Hepatic stellate cell (primary cell): Measurements from ENCODE around the gene FUCA1.
"Not testable (repeated sequence)": the region's sequence is repeated elsewhere in the genome, so short reads cannot be mapped to it uniquely, and the experiment has no call there.

Experiments
- DNase-seq: peaks from one replicate; pipeline ENCODE4 v3.0.0; 2011; ENCODE audit warnings: low spot score

FUCA1 gene

DNA sequence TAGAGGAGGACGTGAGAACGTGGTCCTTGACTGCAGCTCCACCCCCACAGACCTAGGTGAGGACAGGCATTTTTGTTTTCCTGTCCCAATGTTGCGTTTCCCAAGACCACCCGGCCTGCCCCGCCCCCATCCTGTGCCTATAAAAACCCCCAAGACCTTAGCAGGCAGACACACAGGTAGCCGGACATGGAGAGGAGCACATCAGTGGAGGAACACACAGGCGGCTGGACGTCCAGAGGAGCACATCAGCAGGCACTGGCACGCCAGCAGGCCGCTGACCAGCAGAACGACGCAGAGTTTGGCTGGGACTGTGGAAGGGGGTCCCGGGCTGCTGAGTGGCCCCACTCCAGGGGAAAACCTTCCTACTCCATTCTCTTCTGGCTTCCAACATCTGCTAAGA is 30.2 kb downstream of the FUCA1 start:
- DNase-seq: no peak

DNA sequence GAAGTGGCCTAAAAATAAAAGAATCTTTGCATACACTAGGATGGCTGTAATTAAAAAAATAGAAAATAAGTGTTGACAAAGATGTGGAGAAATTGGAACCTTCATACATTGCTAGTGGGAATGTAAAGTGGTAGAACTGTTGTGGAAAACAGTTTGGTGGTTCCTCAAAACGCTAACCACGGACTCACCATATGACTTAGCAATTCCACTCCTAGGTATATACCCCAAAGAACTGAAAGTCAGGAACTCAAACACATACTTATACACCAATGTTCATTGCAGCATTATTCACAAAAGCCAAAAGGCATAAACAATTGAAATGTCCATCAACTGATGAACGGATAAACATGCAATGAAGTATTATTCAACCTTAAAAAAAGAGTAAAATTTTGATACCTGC is 32.1 kb downstream of the FUCA1 start:
- DNase-seq: no peak

DNA sequence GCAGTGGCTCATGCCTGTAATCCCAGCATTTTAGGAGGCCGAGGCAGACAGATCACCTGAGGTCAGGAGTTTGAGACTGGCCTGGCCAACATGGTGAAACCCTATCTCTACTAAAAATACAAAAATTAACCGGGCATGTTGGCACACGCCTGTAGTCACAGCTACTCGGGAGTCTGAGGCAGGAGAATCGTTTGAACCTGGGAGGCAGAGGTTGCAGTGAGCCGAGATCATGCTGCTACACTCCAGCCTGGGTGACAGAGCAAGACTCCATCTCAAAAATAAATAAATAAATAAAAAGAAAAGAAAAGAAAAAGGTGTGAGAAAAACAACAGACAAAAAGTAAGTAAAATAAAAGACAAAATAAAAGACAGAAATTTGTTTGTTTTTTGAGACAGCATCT is 33.9 kb downstream of the FUCA1 start:
- not testable (repeated sequence) for DNase-seq

DNA sequence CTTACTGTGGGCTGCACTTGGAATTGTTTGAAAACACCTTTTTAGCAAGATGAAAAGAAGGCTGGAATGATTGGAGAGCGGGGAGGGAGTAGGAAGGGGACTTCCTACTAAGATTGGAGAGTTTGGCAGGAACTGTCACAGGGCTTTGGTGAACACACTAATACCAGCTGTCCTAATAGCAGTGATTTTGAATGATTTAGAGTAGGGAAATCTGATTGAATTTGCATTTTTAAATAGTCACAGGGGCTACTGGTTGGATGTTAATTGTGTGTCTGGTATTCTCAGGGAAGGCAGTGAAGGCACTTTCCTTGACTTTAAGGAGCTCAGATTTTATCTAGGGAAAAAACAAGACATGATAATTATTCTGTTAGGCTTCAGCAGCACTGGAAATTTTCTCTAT is 40.4 kb downstream of the FUCA1 start:
- no peak for DNase-seq

DNA sequence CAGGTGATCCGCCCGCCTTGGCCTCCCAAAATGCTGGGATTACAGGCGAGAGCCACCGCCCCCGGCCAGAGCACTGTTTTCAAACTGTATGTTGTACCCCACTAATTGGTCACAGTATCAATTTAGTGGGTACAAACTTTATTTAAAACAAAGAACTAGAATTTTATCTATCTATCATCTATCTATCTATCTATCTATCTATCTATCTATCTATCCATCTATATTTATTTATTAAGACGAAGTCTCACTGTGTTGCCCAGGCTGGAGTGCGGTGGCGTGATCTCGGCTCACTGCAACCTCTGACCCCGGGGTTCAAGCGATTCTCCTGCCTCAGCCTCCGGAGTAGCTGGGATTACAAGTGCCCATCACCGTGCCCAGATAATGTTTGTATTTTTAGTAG is 41.5 kb downstream of the FUCA1 start:
- not testable (repeated sequence) for DNase-seq

DNA sequence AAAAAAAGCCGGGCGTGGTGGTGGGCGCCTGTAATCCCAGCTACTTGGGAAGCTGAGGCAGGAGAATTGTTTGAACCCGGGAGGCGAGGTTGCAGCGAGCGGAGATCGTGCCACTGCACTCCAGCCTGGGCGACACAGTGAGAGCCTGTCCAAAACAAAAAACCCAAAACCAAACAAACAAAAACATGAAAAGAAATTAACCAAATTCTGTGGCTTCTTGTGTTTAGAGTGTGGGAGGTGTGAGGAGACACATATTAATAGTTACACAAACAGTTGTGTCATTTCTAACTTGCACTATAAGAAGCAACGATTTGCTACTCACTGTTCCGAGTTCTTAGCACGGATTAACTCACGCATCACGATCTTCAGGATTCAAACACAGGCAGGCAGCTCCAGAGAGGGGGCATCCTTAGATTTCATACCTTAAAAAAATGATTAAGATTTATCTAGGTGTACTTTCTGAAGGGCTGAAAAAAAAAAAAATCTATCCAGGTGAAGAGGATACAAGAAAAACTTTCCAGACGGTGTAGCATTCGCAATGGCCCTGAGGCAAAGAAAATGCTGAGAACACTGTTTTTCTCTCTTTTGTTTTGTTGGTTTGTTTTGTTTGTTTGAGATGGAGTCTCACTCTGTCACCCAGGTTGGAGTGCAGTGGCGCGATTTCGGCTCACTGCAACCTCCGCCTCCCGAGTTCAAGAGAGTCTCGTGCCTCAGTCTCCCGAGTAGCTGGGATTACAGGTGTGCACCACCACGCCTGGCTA is 42.1 kb downstream of the FUCA1 start:
- no peak for DNase-seq

DNA sequence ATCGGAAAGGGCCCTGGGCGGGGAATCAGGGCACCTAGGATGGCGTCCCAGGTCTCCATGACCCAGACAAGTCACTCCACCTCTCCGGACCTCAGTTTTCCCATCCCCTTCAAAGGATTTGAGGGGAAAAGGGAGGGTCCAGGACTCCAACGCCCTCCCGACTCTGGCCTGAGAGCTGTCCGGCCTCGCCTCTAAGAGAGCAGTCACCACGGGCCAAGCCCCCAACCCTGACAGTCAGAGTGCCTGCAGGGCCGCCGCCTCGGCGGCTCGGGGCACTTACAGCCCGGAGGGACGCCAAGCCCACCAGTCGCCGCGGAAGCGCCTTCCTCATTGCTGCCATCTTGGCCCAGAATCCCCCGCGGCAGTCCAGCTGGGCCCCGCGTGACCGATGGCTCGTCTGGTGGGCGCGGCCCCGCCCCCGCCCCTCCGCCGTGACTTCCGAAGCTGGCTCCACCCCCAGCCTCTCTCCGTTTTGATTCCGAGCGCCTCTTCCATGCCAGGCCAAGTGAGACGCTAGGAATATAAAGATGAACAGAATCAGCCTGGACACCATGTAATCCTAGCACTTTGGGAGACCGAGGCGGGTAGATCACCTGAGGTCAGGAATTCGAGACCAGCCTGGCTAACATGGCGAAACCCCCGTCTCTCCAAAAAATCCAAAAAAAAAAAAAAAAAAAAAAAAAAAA is 42.9 kb downstream of the FUCA1 start, which contains the start of gene HMGCL:
Gene HMGCL (minus strand): TSS at position 354 of the 686 bp plus-strand sequence. CDS start 14 bp downstream, at position 340.
- peak; percentile 94 for DNase-seq

DNA sequence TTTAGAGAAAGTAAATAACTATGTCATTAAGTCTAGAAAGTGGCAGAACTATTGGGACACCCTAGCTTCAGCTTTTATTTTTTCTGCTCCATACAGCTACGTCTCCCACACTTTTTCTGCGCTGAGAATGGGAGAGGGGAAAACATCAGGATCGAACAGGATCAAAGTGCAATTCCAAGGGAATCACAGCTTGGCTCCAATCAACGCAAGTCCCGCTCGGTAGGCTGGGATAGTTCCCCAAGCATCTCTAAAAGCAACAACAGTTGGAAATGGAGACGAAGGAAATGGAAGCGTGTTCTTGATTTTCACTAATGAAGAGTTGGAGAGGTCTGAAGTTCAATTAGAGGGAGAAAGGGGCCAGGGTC is 43.4 kb downstream of the FUCA1 start:
- peak; percentile 22 for DNase-seq

DNA sequence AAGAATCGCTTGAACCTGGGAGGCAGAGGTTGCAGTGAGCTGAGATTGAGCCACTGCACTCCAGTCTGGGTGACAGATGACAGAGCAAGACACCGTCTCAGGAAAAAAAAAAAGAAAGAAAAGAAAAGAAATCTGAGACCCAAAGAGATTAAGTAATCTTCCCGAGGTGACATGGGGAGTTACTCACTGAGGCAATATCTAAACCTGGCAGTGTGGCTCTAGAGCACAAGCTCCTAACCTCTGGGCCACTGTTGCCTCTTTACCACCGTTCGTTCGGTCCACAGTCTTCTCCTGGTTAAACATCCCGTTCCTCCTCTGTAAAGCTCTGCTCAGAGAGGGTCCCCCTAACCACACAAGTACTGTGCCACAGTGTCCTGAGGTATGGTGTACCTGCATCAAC is 44.3 kb downstream of the FUCA1 start:
- DNase-seq: no peak

DNA sequence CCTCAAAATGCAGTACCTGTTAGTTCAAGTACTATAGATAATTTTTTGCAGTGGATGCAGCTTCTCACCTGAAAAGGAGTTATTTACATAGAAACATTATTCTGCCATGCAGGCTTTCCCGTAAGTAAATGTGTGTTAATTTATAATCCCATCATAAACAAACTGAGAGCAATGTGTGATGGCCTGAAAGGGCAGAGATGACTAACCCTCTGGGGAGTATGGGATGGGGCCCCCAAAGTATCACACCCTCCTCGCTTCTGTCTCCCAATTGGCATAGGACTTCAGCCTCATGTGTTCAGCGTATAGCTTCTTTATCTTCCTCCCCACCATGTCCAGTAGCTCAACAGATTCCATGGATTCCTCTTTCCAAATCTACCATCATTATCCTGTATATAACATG is 50.5 kb downstream of the FUCA1 start:
- DNase-seq: no peak

DNA sequence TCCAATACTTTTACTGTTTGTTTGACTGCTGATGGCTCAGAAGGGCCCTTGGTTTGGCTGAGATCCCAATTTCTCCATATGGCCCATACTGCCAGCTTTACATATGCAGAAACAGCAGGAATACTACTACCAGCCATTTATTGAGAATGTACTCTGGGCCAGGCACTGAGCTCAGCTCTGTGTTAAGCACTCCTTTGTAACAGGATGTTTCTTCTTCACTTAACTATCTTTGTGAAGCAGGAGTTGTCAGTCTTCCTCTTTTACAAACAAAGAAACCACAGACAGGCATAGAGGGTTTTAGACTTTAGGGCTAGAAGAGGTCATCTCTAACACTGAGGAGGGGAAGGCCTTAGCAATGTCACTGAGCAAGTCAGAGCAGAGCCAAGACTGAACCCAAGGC is 51.2 kb downstream of the FUCA1 start:
- DNase-seq: no peak

DNA sequence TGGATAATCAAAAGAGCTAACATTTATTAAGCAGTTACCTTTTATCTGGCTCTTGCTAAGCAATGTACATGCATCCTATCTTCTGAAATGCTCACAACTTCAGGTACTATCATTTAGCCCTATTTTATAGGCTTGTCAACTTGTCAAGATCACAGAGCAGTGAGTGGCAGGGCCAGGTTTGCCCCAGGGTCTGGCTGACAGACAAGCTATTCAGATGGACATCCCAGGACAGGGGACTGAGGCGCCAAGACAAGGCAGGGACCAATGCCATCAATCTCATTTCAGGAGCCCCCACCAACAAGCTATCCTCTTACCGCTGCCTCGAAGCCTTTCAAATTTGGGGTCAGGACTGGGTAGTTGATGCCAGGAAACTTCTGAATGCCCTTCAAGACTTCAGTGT is 51.7 kb downstream of the FUCA1 start:
- DNase-seq: no peak

DNA sequence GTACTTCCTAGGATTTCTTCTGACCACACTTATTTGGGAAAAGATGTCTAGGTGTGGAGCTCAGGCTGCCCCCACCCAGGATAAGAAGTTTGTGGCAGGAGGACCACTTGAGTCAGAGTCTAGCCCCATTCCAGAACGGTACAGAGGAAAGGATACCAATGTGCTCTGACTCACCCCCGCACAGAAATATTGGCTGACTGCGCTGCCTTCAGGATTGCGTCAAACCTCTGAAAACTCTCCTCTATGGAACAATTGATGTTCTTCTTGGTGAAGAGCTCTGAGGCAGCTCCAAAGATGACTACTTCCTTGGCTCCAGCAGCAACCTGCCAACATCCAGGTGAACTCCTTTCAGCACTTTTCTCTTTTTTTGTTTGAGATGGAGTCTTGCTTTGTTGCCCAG is 54.1 kb downstream of the FUCA1 start:
- DNase-seq: no peak

DNA sequence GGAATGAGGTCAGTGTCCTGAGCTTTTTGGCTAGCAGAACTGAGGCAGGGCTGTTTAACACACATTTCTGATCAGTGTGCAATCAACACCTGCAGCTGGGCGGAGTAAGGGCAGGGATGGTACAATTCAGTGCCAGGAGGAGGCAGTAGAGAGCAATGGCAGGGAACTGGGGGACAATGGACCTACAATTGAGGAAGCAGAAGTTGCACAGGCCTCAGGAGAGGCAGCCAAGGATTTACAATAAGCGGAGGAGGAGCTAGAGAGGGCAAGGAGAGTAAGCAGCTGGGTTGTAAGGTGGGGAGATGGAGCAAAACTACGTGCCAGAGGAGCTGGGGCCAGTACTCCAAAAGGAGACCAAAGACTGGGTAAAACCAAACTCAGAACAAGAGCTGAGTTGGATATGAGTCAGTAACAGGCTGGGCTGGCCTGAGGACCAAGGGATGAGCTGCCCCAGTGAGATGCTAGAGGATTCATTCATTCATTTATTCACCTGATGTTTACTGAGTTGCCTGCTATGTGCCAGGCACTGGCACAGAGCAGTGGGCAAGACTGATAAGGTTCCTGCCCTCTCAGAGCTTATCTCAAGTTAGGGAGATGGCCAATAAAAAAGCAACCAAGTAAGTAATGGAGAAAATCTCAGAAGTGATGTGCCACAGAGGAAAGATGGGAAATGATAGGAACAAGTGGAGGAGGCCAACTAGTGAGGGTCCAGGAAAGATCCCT is 57.1 kb downstream of the FUCA1 start:
- no peak for DNase-seq

DNA sequence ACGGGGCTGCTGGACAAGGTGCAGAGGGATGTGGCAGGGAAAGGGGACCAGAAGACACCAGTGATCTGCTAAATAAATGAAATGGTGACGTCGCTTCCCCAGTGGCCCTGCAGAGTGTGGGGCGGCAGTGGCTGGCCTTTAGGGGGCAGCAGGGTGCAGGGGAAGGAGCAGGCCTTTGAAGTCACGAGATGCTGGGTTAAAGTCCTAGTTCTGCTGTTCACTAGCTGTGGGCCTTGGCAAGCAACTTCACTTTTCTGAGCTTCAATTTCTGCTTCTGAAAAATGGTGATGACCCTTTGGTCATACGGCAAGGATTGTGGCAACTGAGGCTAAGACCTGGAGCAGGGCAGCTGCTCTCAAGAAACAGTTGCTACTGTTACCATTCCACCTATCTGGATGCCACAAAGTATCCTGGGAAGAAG is 58.3 kb downstream of the FUCA1 start:
- peak; percentile 72 for DNase-seq

DNA sequence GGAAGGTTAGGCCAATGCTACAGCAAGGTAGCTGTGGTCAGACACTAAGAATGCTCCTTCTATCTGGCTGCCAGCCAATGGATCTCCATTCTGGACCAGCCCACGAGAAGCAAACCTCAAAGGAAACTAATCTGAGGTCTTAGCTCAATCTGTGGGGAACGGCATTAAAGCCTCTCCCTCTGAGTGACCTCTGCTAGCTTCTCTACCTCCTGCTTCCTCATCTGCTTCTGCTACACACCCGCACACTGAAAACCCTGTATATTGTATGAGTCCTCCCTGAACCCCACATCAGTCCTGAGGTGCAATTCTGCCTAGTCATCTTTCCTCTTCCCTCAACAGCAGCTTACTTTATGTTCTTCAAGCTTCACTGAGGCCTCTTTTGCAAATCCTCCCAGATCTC is 60.6 kb downstream of the FUCA1 start:
- DNase-seq: no peak

DNA sequence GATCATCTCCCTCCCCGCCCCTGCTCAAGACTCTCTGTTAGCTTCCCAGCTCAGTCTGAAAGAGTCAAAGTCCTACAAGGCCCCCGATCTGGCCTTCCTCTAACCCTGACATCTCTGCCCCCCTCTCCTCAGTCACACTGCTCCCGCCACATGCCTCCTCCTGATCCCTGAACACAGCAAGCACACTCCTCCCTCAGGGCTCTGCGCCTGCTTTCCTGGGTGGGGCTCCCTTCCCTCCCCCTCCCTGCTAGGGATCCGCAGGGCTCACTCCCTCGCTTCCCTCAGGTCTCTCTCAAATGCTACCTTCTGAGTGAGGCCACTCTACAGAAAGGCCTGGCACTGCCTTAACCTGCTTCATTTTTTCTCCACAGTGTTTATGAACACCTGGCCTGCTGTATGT is 61.8 kb downstream of the FUCA1 start:
- DNase-seq: no peak

DNA sequence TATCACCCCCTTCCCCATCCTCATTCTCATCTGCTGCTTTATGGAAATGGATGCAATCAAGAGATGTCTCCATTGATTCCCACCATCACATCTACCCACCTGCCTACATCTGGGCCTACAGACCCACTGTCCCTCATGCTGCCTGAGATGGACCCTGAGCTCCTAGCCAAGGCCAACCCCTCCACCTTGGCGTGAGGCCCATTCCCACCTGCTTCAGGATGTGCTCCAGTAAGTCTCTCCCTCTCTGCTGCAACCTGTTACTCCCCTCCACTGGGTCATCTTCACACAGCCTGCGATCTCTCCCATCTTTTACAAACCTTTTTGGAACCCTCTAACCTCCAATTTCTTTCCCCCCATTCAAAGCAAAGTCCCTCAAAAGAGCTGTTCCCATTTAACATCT is 63.1 kb downstream of the FUCA1 start:
- DNase-seq: no peak

DNA sequence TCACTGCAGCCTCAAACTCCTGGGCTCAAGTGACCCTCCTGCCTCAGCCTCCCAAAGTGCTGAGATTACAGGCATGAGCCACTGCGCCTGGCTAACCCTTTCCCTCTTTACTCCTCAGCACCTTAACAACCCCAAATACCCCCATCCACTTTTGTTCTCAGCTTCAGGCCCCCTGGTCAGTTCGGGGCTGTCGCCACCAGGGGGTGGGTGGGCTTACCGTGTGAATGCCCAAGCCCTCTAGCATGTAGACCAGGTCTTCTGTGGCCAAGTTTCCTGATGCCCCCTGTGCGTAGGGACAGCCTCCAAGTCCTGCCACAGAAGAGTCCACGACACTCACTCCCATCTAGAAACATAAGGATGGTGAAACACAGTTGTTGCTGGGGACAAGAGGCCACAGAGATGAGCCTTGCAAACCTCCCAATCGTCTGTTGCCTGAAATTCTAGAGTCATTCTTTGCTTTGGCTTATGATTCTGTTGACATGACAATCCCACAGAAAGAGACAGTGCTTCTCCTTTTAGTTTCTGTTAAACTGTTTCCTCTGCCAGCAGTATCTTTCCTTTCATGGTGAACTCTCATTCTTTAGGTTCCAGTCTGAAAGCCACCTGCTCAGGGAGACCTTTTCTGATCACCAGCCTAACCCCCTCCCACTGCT is 63.8 kb downstream of the FUCA1 start:
- no peak for DNase-seq

DNA sequence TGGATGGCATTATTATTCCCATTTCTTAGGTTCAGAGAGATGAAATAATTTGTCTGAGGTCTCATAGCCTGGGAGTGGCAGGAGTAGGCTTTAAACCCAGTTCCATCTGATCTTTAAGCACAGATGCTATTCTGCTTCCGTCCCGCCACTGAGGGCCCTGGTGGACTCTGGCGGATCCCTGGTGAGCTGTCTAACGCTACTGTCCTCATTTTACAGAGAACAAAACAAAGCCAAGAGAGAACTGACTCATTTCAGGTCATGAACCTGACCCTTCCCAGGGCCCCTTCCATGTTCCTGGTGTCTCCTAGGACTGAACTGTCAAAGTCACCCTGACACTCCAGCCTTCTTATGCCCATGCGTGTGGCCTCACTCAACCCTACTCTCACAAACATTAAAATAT is 64.4 kb downstream of the FUCA1 start:
- DNase-seq: no peak

DNA sequence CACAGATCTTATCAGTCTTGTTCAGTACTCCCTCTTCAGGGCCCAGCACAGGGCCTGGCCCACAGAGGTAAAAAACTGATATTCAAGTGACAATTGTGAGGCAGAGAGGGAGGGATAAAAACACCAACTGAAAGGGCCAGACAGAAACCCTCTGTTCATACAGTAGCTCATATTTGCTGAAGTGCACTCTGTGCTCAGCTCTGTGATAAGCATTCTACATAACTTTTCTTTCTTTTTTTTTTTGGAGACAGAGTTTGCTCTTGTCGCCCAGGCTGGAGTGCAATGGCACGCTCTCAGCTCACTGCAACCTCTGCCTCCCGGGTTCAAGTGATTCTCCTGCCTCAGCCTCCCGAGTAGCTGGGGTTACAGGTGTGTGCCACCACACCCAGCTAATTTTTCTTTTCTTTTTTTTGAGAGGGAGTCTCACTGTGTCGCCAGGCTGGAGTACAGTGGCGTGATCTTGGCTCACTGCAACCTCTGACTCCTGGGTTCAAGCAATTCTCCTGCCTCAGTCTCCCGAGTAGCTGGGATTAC is 65.2 kb downstream of the FUCA1 start:
- DNase-seq: not testable (repeated sequence)

DNA sequence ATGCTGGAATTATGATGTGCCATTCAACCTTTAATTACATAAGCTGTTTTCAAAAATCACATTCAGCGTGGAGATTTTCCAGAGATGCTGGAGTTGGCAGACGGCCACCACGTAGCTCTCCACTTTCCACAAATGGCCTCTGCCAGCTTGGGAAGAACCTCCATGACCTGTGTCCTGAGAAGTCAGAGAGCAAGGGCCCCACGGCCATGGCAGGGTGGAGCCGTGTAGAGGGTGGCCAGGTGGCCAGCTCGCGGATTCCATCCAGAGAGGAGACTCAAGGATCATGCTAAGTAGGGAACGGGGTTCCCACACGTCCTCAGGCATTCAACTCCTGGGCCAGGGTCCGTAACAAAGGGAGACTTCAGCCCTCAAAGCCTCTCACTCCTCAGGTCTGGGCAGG is 66.2 kb downstream of the FUCA1 start:
- no peak for DNase-seq
